HFF-Myc (cell line): ENCODE data around the gene FYTTD1.
A peak's percentile ranks its signal among the peaks of the same experiment; 100 is the strongest.

Experiments used
- DNase-seq: peaks from one replicate; pipeline ENCODE4 v3.0.0-alpha.2; 2011; ENCODE audit warnings: low read depth; ENCODE audit errors: extremely low read depth
- H3K4me3 ChIP-seq: replicated peaks from 2 replicates; pipeline ENCODE4 v1.5.1; 2011; ENCODE audit warnings: low read depth, mild to moderate bottlenecking, control low read depth, low read length
- TF ChIP-seq, protein P1 (sequence below): IDR thresholded peaks from 2 replicates; pipeline ENCODE4 v1.5.1; 2012; ENCODE audit warnings: mild to moderate bottlenecking, low read depth, low read length, control low read depth; ENCODE audit errors: missing control alignments

Gene FYTTD1

GRCh38 chr3:197798863-197799262 lies 49.2 kb downstream of the FYTTD1 start:
- TF ChIP-seq, protein P1, sequence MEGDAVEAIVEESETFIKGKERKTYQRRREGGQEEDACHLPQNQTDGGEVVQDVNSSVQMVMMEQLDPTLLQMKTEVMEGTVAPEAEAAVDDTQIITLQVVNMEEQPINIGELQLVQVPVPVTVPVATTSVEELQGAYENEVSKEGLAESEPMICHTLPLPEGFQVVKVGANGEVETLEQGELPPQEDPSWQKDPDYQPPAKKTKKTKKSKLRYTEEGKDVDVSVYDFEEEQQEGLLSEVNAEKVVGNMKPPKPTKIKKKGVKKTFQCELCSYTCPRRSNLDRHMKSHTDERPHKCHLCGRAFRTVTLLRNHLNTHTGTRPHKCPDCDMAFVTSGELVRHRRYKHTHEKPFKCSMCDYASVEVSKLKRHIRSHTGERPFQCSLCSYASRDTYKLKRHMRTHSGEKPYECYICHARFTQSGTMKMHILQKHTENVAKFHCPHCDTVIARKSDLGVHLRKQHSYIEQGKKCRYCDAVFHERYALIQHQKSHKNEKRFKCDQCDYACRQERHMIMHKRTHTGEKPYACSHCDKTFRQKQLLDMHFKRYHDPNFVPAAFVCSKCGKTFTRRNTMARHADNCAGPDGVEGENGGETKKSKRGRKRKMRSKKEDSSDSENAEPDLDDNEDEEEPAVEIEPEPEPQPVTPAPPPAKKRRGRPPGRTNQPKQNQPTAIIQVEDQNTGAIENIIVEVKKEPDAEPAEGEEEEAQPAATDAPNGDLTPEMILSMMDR: no peak
- DNase-seq: no peak
- no peak overlapping the region for H3K4me3 ChIP-seq

- DNase-seq: no peak
- no peak overlapping the region for H3K4me3 ChIP-seq
- TF ChIP-seq, protein P1: no peak
Measured at GRCh38 chr3:197800379-197800778, 50.7 kb downstream of the FYTTD1 start.

DNA sequence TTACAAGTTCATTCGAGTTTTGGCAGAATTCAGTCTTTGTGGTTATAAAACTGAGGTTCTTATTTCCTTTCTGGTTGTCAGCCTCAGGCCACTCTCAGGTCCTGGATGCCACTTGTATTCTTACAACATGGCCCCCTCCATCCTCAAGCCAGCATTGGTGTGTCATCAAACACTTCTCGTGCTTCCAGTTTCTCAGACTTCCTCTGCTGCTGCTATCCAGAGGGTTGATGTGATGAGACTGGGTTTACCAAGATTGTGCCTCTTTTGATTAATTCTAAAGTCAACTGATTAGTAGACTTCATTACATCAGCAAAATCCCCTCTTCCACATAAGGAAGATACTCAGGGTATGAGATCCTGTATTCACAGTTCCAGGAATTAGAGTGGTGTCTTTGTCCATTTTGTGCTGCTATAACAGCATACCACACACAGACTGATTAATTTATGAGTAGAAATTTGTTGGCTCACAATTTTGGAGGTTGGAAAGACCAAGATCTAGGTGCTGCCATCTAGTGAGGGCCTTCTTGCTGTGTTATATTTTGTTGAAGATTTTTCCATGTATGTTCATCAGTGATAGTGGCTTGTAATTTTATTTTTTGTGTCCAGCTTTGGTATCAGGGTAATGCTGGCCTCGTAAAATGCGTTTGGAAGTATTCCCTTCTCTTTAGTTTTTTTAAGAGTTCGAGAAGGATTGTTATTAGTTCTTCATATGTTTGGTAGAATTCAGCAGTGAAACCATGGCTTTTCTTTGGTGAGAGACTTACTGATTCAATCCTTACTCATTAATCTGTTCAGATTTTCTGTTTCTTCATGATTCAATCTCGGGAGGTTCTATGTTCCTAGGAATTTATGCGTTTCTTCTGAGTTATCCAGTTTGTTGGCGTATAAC lies 52.5 kb downstream of the FYTTD1 start:
- no peak for DNase-seq
- TF ChIP-seq, protein P1: peak; percentile 47

DNA sequence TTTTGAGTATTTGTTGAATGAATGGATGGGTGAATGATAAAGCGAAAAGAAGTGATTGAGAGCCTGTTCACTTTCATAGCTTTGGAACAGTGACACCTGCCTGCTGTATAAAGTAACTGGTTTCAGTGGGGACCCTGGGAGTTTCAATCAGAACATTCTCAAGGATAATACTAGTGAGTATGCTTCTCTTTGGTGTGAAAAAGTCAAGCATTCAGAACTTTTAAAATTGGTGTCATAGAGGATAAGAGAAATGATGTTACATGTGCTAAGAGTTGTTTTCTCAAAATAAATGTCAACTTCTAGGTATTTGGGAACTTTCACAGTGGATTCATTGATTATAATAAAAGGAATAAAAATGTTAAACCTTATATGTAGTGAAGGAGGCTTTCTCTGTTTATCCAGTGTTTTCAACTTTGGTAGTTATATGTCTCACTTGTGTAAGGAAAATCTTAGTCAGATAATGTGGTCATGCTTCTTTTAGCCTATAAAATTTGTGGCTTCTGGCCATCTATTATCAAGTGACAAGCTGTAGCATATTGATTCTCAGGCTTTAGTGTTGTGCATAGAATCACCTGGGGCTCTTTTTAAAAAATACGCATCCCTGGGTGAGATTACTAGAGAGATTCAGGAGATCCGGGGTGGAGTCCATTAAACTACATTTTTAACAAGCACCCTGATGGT lies 53.2 kb downstream of the FYTTD1 start:
- TF ChIP-seq, protein P1: no peak
- no peak for DNase-seq
- H3K4me3 ChIP-seq: no peak overlapping the region

More for the DNA sequence above, 52.5 kb downstream of the FYTTD1 start:
- H3K4me3 ChIP-seq: no peak overlapping the region

DNA sequence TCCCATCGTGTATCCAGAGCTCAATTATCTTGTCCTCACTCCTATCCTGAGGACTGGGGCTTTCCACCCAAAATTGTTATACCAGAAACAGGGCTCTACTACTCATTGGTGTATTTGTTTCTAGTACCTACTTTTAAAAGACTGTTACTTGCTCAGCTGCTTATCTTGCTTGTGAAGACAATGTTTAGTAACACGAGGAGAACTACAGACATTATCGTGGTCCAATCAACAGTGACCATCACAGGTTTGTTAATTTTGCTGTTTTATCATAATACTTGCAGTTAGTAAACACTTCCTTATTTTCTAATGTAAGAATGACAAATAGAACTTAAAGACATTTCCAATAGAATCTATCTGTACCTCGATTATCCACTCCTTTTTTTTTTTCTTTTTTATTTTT lies 54.8 kb downstream of the FYTTD1 start:
- TF ChIP-seq, protein P1: no peak
- H3K4me3 ChIP-seq: no peak overlapping the region
- DNase-seq: no peak

GRCh38 chr3:197807969-197808587 lies 58.4 kb downstream of the FYTTD1 start:
- H3K4me3 ChIP-seq: no peak overlapping the region
- TF ChIP-seq, protein P1: no peak
- no peak for DNase-seq
